Measurements from ENCODE around the gene KIAA0825.

The KIAA0825 gene

GRCh38 chr5:94254214-94254613 is 364.2 kb downstream of the KIAA0825 start:
- H3K27ac ChIP-seq (ENCODE audit: low read length): no peak overlapping the region
- no peaks in the 10 kb centered on the region for H3K9me3 ChIP-seq (ENCODE audit: insufficient read depth, low read length, severe bottlenecking)
- H2AFZ ChIP-seq (ENCODE audit: low read depth, low read length): no peak overlapping the region
- H3K27me3 ChIP-seq (ENCODE audit: insufficient read depth, low read length, poor library complexity): no peaks in the 10 kb centered on the region
- H3K9ac ChIP-seq (ENCODE audit: low read depth, low read length): no peak overlapping the region
- H3K4me1 ChIP-seq (ENCODE audit: insufficient read depth, low read length): no peaks in the 10 kb centered on the region
- ATAC-seq (ENCODE audit: insufficient read depth, low read depth) (no peak), DNase-seq (no peak)
- H3K36me3 ChIP-seq (ENCODE audit: insufficient read depth, low read length): no peaks in the 10 kb centered on the region
- H3K79me2 ChIP-seq (ENCODE audit: insufficient read depth, low read length): no peaks in the 10 kb centered on the region
- TF ChIP-seq EZH2 (IDR thresholded peaks at IDR 0.05; ENCODE audit: borderline replicate concordance, low read depth, low read length, severe bottlenecking) (no peak), CTCF (IDR thresholded peaks at IDR 0.05; ENCODE audit: borderline replicate concordance, extremely low read depth, low read length, poor library complexity, severe bottlenecking) (no peak)
- no peaks in the 10 kb centered on the region for H4K20me1 ChIP-seq (ENCODE audit: insufficient read depth, low read length)
- no peak overlapping the region for H3K4me2 ChIP-seq (ENCODE audit: insufficient read depth, low read length)
- H3K4me3 ChIP-seq (ENCODE audit: low read depth in 1 of 2, low read length in 2 of 2): no peak overlapping the region

- no peak for ATAC-seq (ENCODE audit: insufficient read depth, low read depth)
- no peak for DNase-seq
- H3K9ac ChIP-seq (ENCODE audit: low read depth, low read length): no peak overlapping the region
Observed at GRCh38 chr5:94250985-94251384, 367.4 kb downstream of the KIAA0825 start.

GRCh38 chr5:94249430-94249829 is 369.0 kb downstream of the KIAA0825 start:
- Histone ChIP-seq H2AFZ (ENCODE audit: low read depth, low read length) (no peak overlapping the region), H3K36me3 (ENCODE audit: insufficient read depth, low read length) (no peaks in the 10 kb centered on the region), H3K4me1 (ENCODE audit: insufficient read depth, low read length) (no peaks in the 10 kb centered on the region), H3K4me2 (ENCODE audit: insufficient read depth, low read length) (no peak overlapping the region), H3K9me3 (ENCODE audit: insufficient read depth, low read length, severe bottlenecking) (no peaks in the 10 kb centered on the region), H3K79me2 (ENCODE audit: insufficient read depth, low read length) (no peaks in the 10 kb centered on the region), H3K27ac (ENCODE audit: low read length) (no peak overlapping the region), H4K20me1 (ENCODE audit: insufficient read depth, low read length) (no peaks in the 10 kb centered on the region), H3K9ac (ENCODE audit: low read depth, low read length) (no peak overlapping the region), H3K4me3 (ENCODE audit: low read depth in 1 of 2, low read length in 2 of 2) (no peak overlapping the region), H3K27me3 (ENCODE audit: insufficient read depth, low read length, poor library complexity) (no peaks in the 10 kb centered on the region)
- ATAC-seq (ENCODE audit: insufficient read depth, low read depth) (no peak), DNase-seq (no peak)
- TF ChIP-seq CTCF (IDR thresholded peaks at IDR 0.05; ENCODE audit: borderline replicate concordance, extremely low read depth, low read length, poor library complexity, severe bottlenecking): no peak
- no peak for TF ChIP-seq EZH2 (IDR thresholded peaks at IDR 0.05; ENCODE audit: borderline replicate concordance, low read depth, low read length, severe bottlenecking)

More at GRCh38 chr5:94250985-94251384, 367.4 kb downstream of the KIAA0825 start:
- Histone ChIP-seq H3K79me2 (ENCODE audit: insufficient read depth, low read length) (no peaks in the 10 kb centered on the region), H3K9me3 (ENCODE audit: insufficient read depth, low read length, severe bottlenecking) (no peaks in the 10 kb centered on the region), H3K4me2 (ENCODE audit: insufficient read depth, low read length) (no peak overlapping the region), H2AFZ (ENCODE audit: low read depth, low read length) (no peak overlapping the region), H4K20me1 (ENCODE audit: insufficient read depth, low read length) (no peaks in the 10 kb centered on the region), H3K36me3 (ENCODE audit: insufficient read depth, low read length) (no peaks in the 10 kb centered on the region), H3K4me3 (ENCODE audit: low read depth in 1 of 2, low read length in 2 of 2) (no peak overlapping the region), H3K27ac (ENCODE audit: low read length) (no peak overlapping the region), H3K27me3 (ENCODE audit: insufficient read depth, low read length, poor library complexity) (no peaks in the 10 kb centered on the region), H3K4me1 (ENCODE audit: insufficient read depth, low read length) (no peaks in the 10 kb centered on the region)
- no peak for TF ChIP-seq CTCF (IDR thresholded peaks at IDR 0.05; ENCODE audit: borderline replicate concordance, extremely low read depth, low read length, poor library complexity, severe bottlenecking)
- no peak for TF ChIP-seq EZH2 (IDR thresholded peaks at IDR 0.05; ENCODE audit: borderline replicate concordance, low read depth, low read length, severe bottlenecking)
